CD4-positive, alpha-beta T cell (primary cell): ENCODE results near the gene DCLRE1C. TPM values are rescaled to one million over a fixed set of nuclear protein-coding genes. Genes with fewer than 3 reads are reported as not detected.

Experiments used
- ATAC-seq: fragments of 200-7000 bp; cut with Tn5 transposase; one replicate; pipeline ENCODE4 v1.10.0; 2022; ENCODE audit warnings: mild to moderate bottlenecking; ENCODE audit not compliant: poor library complexity
- CTCF ChIA-PET: fragments of 350-600 bp; sonication (Branson Sonifier 250); formaldehyde crosslinking; loops from one replicate; lab custom pipeline; 2021; ENCODE audit warnings: antibody characterized with exemption, inconsistent platforms; lab: Charles Lee
- POLR2A ChIA-PET: fragments of 350-600 bp; sonication (Branson Sonifier 250); formaldehyde crosslinking; loops from one replicate; lab custom pipeline; 2021; ENCODE audit warnings: antibody characterized with exemption, inconsistent platforms; lab: Charles Lee
- DNase-seq, 14 experiments: peaks; one replicate each; pipeline ENCODE4 v3.0.0-alpha.2; 2013 to 2020; ENCODE audit warnings: mixed read lengths in 2 of 14
- H3K27ac ChIP-seq, 2 donors: one replicate each; pipeline versions ENCODE4 v1.5.1 to v1.7.0; 2013; ENCODE audit warnings: low read length in 2 of 2, low read depth in 1 of 2, mild to moderate bottlenecking in 1 of 2
- H3K27me3 ChIP-seq, 2 experiments: 1 replicate in 1 of 2; 2 replicates in 1 of 2; pipeline versions ENCODE4 v1.6.1 to v1.7.0; 2013; ENCODE audit warnings: low read length in 2 of 2, control low read depth in 1 of 2, mild to moderate bottlenecking in 1 of 2, moderate library complexity in 1 of 2; ENCODE audit not compliant: insufficient read depth in 2 of 2, control insufficient read depth in 1 of 2
- H3K36me3 ChIP-seq: one replicate; pipeline ENCODE4 v1.6.1; 2013; ENCODE audit warnings: low read length, control low read depth; ENCODE audit not compliant: insufficient read depth
- H3K4me1 ChIP-seq: one replicate; pipeline ENCODE4 v1.6.1; 2013; ENCODE audit warnings: low read length, control low read depth; ENCODE audit not compliant: insufficient read depth
- H3K4me3 ChIP-seq: one replicate; pipeline ENCODE4 v1.5.1; 2013; ENCODE audit warnings: mild to moderate bottlenecking, low read length, moderate library complexity
- H3K9me3 ChIP-seq, 2 experiments: 1 replicate in 1 of 2; 2 replicates in 1 of 2; pipeline versions ENCODE4 v1.6.1 to v1.7.0; 2013; ENCODE audit warnings: low read length in 2 of 2, mild to moderate bottlenecking in 2 of 2, control low read depth in 1 of 2, moderate library complexity in 1 of 2; ENCODE audit not compliant: control insufficient read depth in 1 of 2, insufficient read depth in 1 of 2
- H3K27ac Mint-ChIP-seq: one replicate; pipeline ENCODE4 v1.8.0; 2020; ENCODE audit warnings: mixed read lengths
- H3K27me3 Mint-ChIP-seq: one replicate; pipeline ENCODE4 v1.8.0; 2021; ENCODE audit warnings: mixed read lengths
- H3K36me3 Mint-ChIP-seq: one replicate; pipeline ENCODE4 v1.8.0; 2021; ENCODE audit warnings: low read depth, mixed read lengths
- H3K4me1 Mint-ChIP-seq: one replicate; pipeline ENCODE4 v1.8.0; 2021; ENCODE audit warnings: low read depth, mixed read lengths
- H3K4me3 Mint-ChIP-seq: one replicate; pipeline ENCODE4 v1.8.0; 2020; ENCODE audit warnings: mild to moderate bottlenecking, mixed read lengths
- H3K9me3 Mint-ChIP-seq: one replicate; pipeline ENCODE4 v1.8.0; 2020; ENCODE audit warnings: mixed read lengths
- CTCF ChIP-seq: fragments of 200-600 bp; IDR thresholded peaks from one replicate; pipeline ENCODE4 v1.8.0; 2022; ENCODE audit warnings: antibody characterized with exemption, mild to moderate bottlenecking
- intact Hi-C, 2 experiments: fragments of 100-400 bp; cut with DNase I in 1 of 2; cut with micrococcal nuclease in 1 of 2; formaldehyde crosslinking; loops; one replicate each; pipeline versions ENCODE4 v1.15.1 to v1.9.0; 2023 to 2025; cut with DNase I, micrococcal nuclease
- total RNA-seq, 174 experiments: library from RNA in 2 of 174; stranded (reverse) in 2 of 174; gene quantifications; one replicate each; pipeline ENCODE4 v1.2.3 and lab custom pipeline; 2021 to 2026

Gene DCLRE1C
- total RNA-seq, 2 experiments from 2014 or later = 11.0 to 15.4 TPM

GRCh38 chr10:14879124-14879927 is 74.6 kb downstream of the DCLRE1C start:
- H3K4me3 ChIP-seq = peak overlapping the region; percentile 95
- intact Hi-C loops = loop anchor here (1.0 to 5.0 kb wide), 5 partner anchors 25 to 217 kb away; partner anchors contain the start of genes DCLRE1C (in 1 of the 2), MEIG1 (in 1 of the 2) and RPP38 (in 1 of the 2)
- H3K36me3 Mint-ChIP-seq = peaks cover 11% of the 10 kb centered on the region
- H3K27ac Mint-ChIP-seq = peak overlapping the region; percentile 88
- no peaks in the 10 kb centered on the region for H3K27me3 ChIP-seq
- POLR2A ChIA-PET = interaction anchor here (0.7 to 3.6 kb wide), 15 partner anchors 12 to 351 kb away, joined by 3 to 63 read pairs (median 4); partner anchors contain the start of genes CDNF, DCLRE1C, HSPA14 and MEIG1
- H3K27ac ChIP-seq = peak overlapping the region in 1 of 2 donors; percentile 35
- no peak for TF ChIP-seq CTCF
- peaks cover 48% of the 10 kb centered on the region for H3K4me1 Mint-ChIP-seq
- H3K36me3 ChIP-seq = no peaks in the 10 kb centered on the region
- no peaks in the 10 kb centered on the region for H3K9me3 Mint-ChIP-seq
- ATAC-seq (peak; percentile 12), DNase-seq (peak in 11 of 14 experiments; percentile 3 to 67 (median 20))
- no peaks in the 10 kb centered on the region for H3K27me3 Mint-ChIP-seq
- peak overlapping the region; percentile 91 for H3K4me3 Mint-ChIP-seq
- H3K4me1 ChIP-seq = peaks cover 16% of the 10 kb centered on the region
- no peaks in the 10 kb centered on the region for H3K9me3 ChIP-seq
- CTCF ChIA-PET = interaction anchor here (0.5 to 1.8 kb wide), 3 partner anchors 10 to 348 kb away, joined by 3 to 5 read pairs (median 5); no protein-coding TSS in a partner anchor

GRCh38 chr10:14878266-14879123 is 75.4 kb downstream of the DCLRE1C start, which contains the start of gene SUV39H2:
Gene SUV39H2 (plus strand): TSS chr10:14878866. CDS start chr10:14878889, 23 bp downstream.
- Mint-ChIP-seq H3K27me3 (no peaks in the 10 kb centered on the region), H3K4me3 (peak within 1 kb of the TSS; percentile 96), H3K9me3 (no peaks in the 10 kb centered on the region), H3K4me1 (peaks cover 48% of the 10 kb centered on the region), H3K27ac (peak within 1 kb of the TSS; percentile 88), H3K36me3 (peaks cover 11% of the 10 kb centered on the region)
- POLR2A ChIA-PET = interaction anchor here (0.6 to 3.6 kb wide), 18 partner anchors 12 to 495 kb away, joined by 3 to 63 read pairs (median 4); partner anchors contain the start of genes CDNF, DCLRE1C, HSPA14 and MEIG1
- intact Hi-C loops = loop anchor here (1.0 to 5.0 kb wide), 5 partner anchors 26 to 218 kb away; partner anchors contain the start of genes DCLRE1C (in 1 of the 2), MEIG1 (in 1 of the 2) and RPP38 (in 1 of the 2)
- CTCF ChIA-PET = interaction anchor here (0.5 to 1.8 kb wide), 4 partner anchors 11 to 1219 kb away, joined by 3 to 5 read pairs (median 4); no protein-coding TSS in a partner anchor
- DNase-seq (peak; percentile 74 to 97 (median 90)), ATAC-seq (peak; percentile 78)
- peaks cover 16% of the 10 kb centered on the region for H3K4me1 ChIP-seq
- H3K27me3 ChIP-seq = no peaks in the 10 kb centered on the region
- no peak for TF ChIP-seq CTCF
- H3K36me3 ChIP-seq = no peaks in the 10 kb centered on the region
- peak within 1 kb of the TSS; percentile 39 to 53 for H3K27ac ChIP-seq
- peak within 1 kb of the TSS; percentile 95 for H3K4me3 ChIP-seq
- no peaks in the 10 kb centered on the region for H3K9me3 ChIP-seq

- peaks cover 16% of the 10 kb centered on the region for H3K4me1 ChIP-seq
- Mint-ChIP-seq H3K4me1 (peaks cover 43% of the 10 kb centered on the region), H3K27ac (peak overlapping the region; percentile 21), H3K36me3 (peaks cover 11% of the 10 kb centered on the region), H3K27me3 (no peaks in the 10 kb centered on the region), H3K9me3 (no peaks in the 10 kb centered on the region), H3K4me3 (peak overlapping the region; percentile 96)
- no peaks in the 10 kb centered on the region for H3K9me3 ChIP-seq
- intact Hi-C loops = loop anchor here in 1 of 2 experiments (5.0 kb wide), 1 partner anchor 76 kb away; the partner anchor contains the start of gene DCLRE1C
- no peak overlapping the region for H3K4me3 ChIP-seq
- CTCF ChIA-PET = no interaction called here
- H3K27me3 ChIP-seq = no peaks in the 10 kb centered on the region
- TF ChIP-seq CTCF = no peak
- DNase-seq (no peak), ATAC-seq (no peak)
- H3K36me3 ChIP-seq = no peaks in the 10 kb centered on the region
- no peak overlapping the region for H3K27ac ChIP-seq
- POLR2A ChIA-PET = interaction anchor here (3.6 kb wide), 1 partner anchor 38 kb away, joined by 63 read pairs; the partner anchor contains the start of genes CDNF, HSPA14 and MSANTD7
These were observed 77.1 kb downstream of the DCLRE1C start for GRCh38 chr10:14876764-14877163.
